T-helper 2 cell treated with Interferon-gamma antibody and Interleukin-4, amounts not matched to agents 100 ng/mL and 5 ng/mL, for 36 hours (primary cell): ENCODE results near the gene IL1R2. TPM values are rescaled to one million over a fixed set of nuclear protein-coding genes. Genes with fewer than 3 reads are reported as not detected.

Experiments used
- total RNA-seq: library from RNA; stranded (reverse); gene quantifications from 2 replicates; pipeline ENCODE4 v1.2.3, GENCODE V29; 2022

The IL1R2 gene
- total RNA-seq, 1 donor from 2014 or later = not detected

Other genes starting within 250 kb of the IL1R2 start
- 0.05 and 0.11 TPM in 2 replicates for gene IL1R1, start 150.8 kb downstream of the IL1R2 start, total RNA-seq
- gene IL1RL2, start 195.1 kb downstream of the IL1R2 start, total RNA-seq = not detected in 2 replicates